ENCODE measurements around the gene SEPTIN1.

GRCh38 chr16:30368122-30368791 lies 14.1 kb downstream of the SEPTIN1 start:
- TF ChIP-seq SMC3 (IDR thresholded peaks at IDR 0.05; ENCODE audit: low read depth, low read length) (0 out of 2 replicates have a peak, but pooled peaks have one; percentile 9), CTCF (conservative IDR thresholded peaks at IDR 0.05; ENCODE audit: low read depth, low read length) (no peak), MAFK (IDR thresholded peaks at IDR 0.05; ENCODE audit: low read depth, low read length) (no peak), FOS (IDR thresholded peaks at IDR 0.05; ENCODE audit: low read depth, low read length) (0 out of 2 replicates have a peak, but pooled peaks have one; percentile 27), CEBPB (IDR thresholded peaks at IDR 0.05; ENCODE audit: low read depth, low read length) (peak; percentile 64; the same call in 1 of the 2 replicates), RCOR1 (IDR thresholded peaks at IDR 0.05; ENCODE audit: insufficient replicate concordance, low read length) (no peak), RAD21 (IDR thresholded peaks at IDR 0.05; ENCODE audit: low read length) (no peak), ELK1 (IDR thresholded peaks at IDR 0.05; ENCODE audit: borderline replicate concordance, low read depth, low read length) (no peak)
- TF ChIP-seq, protein P1, sequence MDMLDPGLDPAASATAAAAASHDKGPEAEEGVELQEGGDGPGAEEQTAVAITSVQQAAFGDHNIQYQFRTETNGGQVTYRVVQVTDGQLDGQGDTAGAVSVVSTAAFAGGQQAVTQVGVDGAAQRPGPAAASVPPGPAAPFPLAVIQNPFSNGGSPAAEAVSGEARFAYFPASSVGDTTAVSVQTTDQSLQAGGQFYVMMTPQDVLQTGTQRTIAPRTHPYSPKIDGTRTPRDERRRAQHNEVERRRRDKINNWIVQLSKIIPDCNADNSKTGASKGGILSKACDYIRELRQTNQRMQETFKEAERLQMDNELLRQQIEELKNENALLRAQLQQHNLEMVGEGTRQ (IDR thresholded peaks at IDR 0.05; ENCODE audit: low read depth, low read length) = no peak

Data from IMR-90 (cell line).